HCT116 (cell line): ENCODE measurements around the gene CD83. TPM values are rescaled to one million over a fixed set of nuclear protein-coding genes. Genes with fewer than 3 reads are reported as not detected.

Source experiments
- ATAC-seq: fragments of 200-7000 bp; cut with Tn5 transposase; 2 replicates; pipeline ENCODE4 v1.9.1; 2020; ENCODE audit warnings: mild to moderate bottlenecking, moderate library complexity
- BruUV-seq: library from RNA; stranded (reverse); fragments of 400-500 nt; replicated peaks from 2 replicates; lab custom pipeline; 2021; lab: Mats Ljungman, UMichigan
- CTCF ChIA-PET: fragments of 300-600 bp; sonication (Branson Sonifier 250); formaldehyde crosslinking; loops from one replicate; lab custom pipeline; 2021; ENCODE audit warnings: antibody characterized with exemption; lab: Charles Lee
- POLR2A ChIA-PET: fragments of 300-600, 350-600 bp; sonication (Branson Sonifier 250); formaldehyde crosslinking; loops from one replicate; lab custom pipeline; 2021; ENCODE audit warnings: antibody characterized with exemption; lab: Charles Lee
- RAD21 ChIA-PET, 2 experiments: fragments of 300-600 bp; sonication (Branson Sonifier 250); formaldehyde crosslinking; loops; one replicate each; lab custom pipeline; 2023; ENCODE audit warnings: low total read pairs in 2 of 2; ENCODE audit not compliant: uncharacterized antibody in 2 of 2, unreplicated experiment in 2 of 2, low non-redundant PET in 1 of 2; lab: Charles Lee
- DNase-seq: peaks from one replicate; pipeline ENCODE4 v3.0.0-alpha.2; 2010; ENCODE audit warnings: low read depth, low spot score
- H2AFZ ChIP-seq: fragments of 200-600 bp; shearing (Covaris generic), sonication (generic); 2 replicates; pipeline ENCODE4 v1.6.1; 2017; ENCODE audit warnings: low read depth, mixed run types, mixed read lengths, antibody characterized with exemption, low read length; ENCODE audit not compliant: poor library complexity, severe bottlenecking
- H3K27ac ChIP-seq: 2 replicates; pipeline ENCODE4 v1.5.1; 2012; ENCODE audit warnings: low read depth, low read length
- H3K27me3 ChIP-seq: fragments of 200-600 bp; sonication (generic); 2 replicates; pipeline ENCODE4 v1.6.1; 2016; ENCODE audit warnings: mixed run types, low read length, mixed read lengths; ENCODE audit not compliant: insufficient read depth
- H3K36me3 ChIP-seq, 2 experiments: fragments of 200-500 bp in 1 of 2; fragments of 200-600 bp in 1 of 2; sonication (Bioruptor generic) in 1 of 2; sonication (generic) in 1 of 2; 2 replicates each; pipeline versions ENCODE4 v1.5.1 to v1.6.1; 2014 to 2016; ENCODE audit warnings: low read length in 2 of 2, inconsistent platforms in 1 of 2, mixed read lengths in 1 of 2, mixed run types in 1 of 2; ENCODE audit not compliant: insufficient read depth in 2 of 2, control insufficient read depth in 1 of 2
- H3K4me1 ChIP-seq, 2 experiments: fragments of 200-600 bp in 1 of 2; sonication (generic) in 1 of 2; 2 replicates each; pipeline versions ENCODE4 v1.5.1 to v1.6.1; 2012 to 2017; ENCODE audit warnings: low read length in 2 of 2, inconsistent platforms in 1 of 2, mild to moderate bottlenecking in 1 of 2, mixed read lengths in 1 of 2, mixed run types in 1 of 2, moderate library complexity in 1 of 2; ENCODE audit not compliant: insufficient read depth in 2 of 2, control insufficient read depth in 1 of 2
- H3K4me2 ChIP-seq: fragments of 200-600 bp; sonication (generic); 2 replicates; pipeline ENCODE4 v1.6.1; 2017; ENCODE audit warnings: mixed run types, low read length, mixed read lengths
- H3K4me3 ChIP-seq, 2 experiments: fragments of 200-600 bp in 1 of 2; sonication (generic) in 1 of 2; replicated peaks in 1 of 2; 2 replicates each; pipeline ENCODE4 v1.5.1; 2011 to 2016; ENCODE audit warnings: low read length in 2 of 2, control low read depth in 1 of 2, low read depth in 1 of 2, mild to moderate bottlenecking in 1 of 2, mixed read lengths in 1 of 2, mixed run types in 1 of 2
- H3K79me2 ChIP-seq: fragments of 200-600 bp; sonication (generic); 2 replicates; pipeline ENCODE4 v1.6.1; 2017; ENCODE audit warnings: mild to moderate bottlenecking, mixed run types, low read length, moderate library complexity, mixed read lengths; ENCODE audit not compliant: insufficient read depth
- H3K9ac ChIP-seq: fragments of 200-600 bp; sonication (generic); 2 replicates; pipeline ENCODE4 v1.6.1; 2016; ENCODE audit warnings: low read length, mixed read lengths
- H3K9me2 ChIP-seq: fragments of 200-600 bp; sonication (generic), shearing (Covaris generic); 2 replicates; pipeline ENCODE4 v1.6.1; 2017; ENCODE audit warnings: mixed run types, mild to moderate bottlenecking, moderate library complexity; ENCODE audit not compliant: insufficient read depth
- H3K9me3 ChIP-seq, 2 experiments: fragments of 200-500 bp in 1 of 2; fragments of 200-600 bp in 1 of 2; sonication (Bioruptor generic) in 1 of 2; sonication (generic) in 1 of 2; 2 replicates each; pipeline ENCODE4 v1.6.1; 2014 to 2017; ENCODE audit warnings: low read length in 2 of 2, mixed read lengths in 2 of 2, inconsistent platforms in 1 of 2, low read depth in 1 of 2, mild to moderate bottlenecking in 1 of 2, mixed run types in 1 of 2, moderate library complexity in 1 of 2; ENCODE audit not compliant: control insufficient read depth in 1 of 2, insufficient read depth in 1 of 2
- H4K20me1 ChIP-seq: fragments of 200-600 bp; sonication (generic), shearing (Covaris generic); 2 replicates; pipeline ENCODE4 v1.6.1; 2017; ENCODE audit warnings: mixed run types, mild to moderate bottlenecking, moderate library complexity; ENCODE audit not compliant: insufficient read depth
- ATF3 ChIP-seq: IDR thresholded peaks from 2 replicates; pipeline ENCODE4 v1.6.1; 2012
- CEBPB ChIP-seq: IDR thresholded peaks from 2 replicates; pipeline ENCODE4 v1.6.1; 2012; ENCODE audit warnings: low read depth
- CTCF ChIP-seq, 3 experiments: fragments of 200-600 bp in 1 of 3; sonication (generic) in 1 of 3; IDR thresholded peaks in 2 of 3; conservative IDR thresholded peaks in 1 of 3; 2 replicates each; pipeline ENCODE4 v1.5.1; 2012 to 2017; ENCODE audit warnings: low read depth in 2 of 3, low read length in 2 of 3, antibody characterized with exemption in 1 of 3, borderline replicate concordance in 1 of 3, control low read depth in 1 of 3, mild to moderate bottlenecking in 1 of 3, mixed read lengths in 1 of 3, mixed run types in 1 of 3, moderate library complexity in 1 of 3; ENCODE audit not compliant: insufficient read depth in 1 of 3
- EGR1 ChIP-seq: IDR thresholded peaks from 2 replicates; pipeline ENCODE4 v1.6.1; 2012; ENCODE audit warnings: low read depth
- EZH2 ChIP-seq: fragments of 200-600 bp; sonication (generic); IDR thresholded peaks from 2 replicates; pipeline ENCODE4 v1.6.1; 2017; ENCODE audit warnings: antibody characterized with exemption, mixed run types
- EZH2phosphoT487 ChIP-seq: fragments of 200-600 bp; IDR thresholded peaks from 2 replicates; pipeline ENCODE4 v1.6.1; 2018; ENCODE audit warnings: antibody characterized with exemption, borderline replicate concordance
- MAX ChIP-seq: IDR thresholded peaks from 2 replicates; pipeline ENCODE4 v1.6.1; 2012
- POLR2A ChIP-seq: IDR thresholded peaks from 2 replicates; pipeline ENCODE4 v1.7.0; 2011; ENCODE audit warnings: borderline replicate concordance; ENCODE audit not compliant: insufficient read depth, insufficient read length; ENCODE audit errors: extremely low read depth
- POLR2AphosphoS5 ChIP-seq: IDR thresholded peaks from 2 replicates; pipeline ENCODE4 v1.6.1; 2011; ENCODE audit warnings: mild to moderate bottlenecking, low read depth, low read length, moderate library complexity
- SP1 ChIP-seq: IDR thresholded peaks from 2 replicates; pipeline ENCODE4 v1.6.1; 2012; ENCODE audit warnings: low read depth
- YY1 ChIP-seq: IDR thresholded peaks from 2 replicates; pipeline ENCODE4 v1.6.1; 2011; ENCODE audit warnings: low read length, low read depth, moderate library complexity, mild to moderate bottlenecking; ENCODE audit not compliant: insufficient replicate concordance; ENCODE audit errors: extremely low read depth
- ZBTB33 ChIP-seq: IDR thresholded peaks from 2 replicates; pipeline ENCODE4 v1.6.1; 2011; ENCODE audit warnings: mild to moderate bottlenecking, low read length, moderate library complexity; ENCODE audit not compliant: insufficient replicate concordance; ENCODE audit errors: extremely low read depth
- intact Hi-C: fragments of 100-400 bp; cut with micrococcal nuclease; formaldehyde crosslinking; loops from 2 replicates; pipeline ENCODE4 v1.10.0; 2022
- total RNA-seq: library from RNA; stranded (reverse); gene quantifications from one replicate; pipeline ENCODE4 v1.2.1, GENCODE V29; 2021; ENCODE audit not compliant: unreplicated experiment

Gene CD83
- total RNA-seq, 1 experiment from 2014 or later = 6.0 TPM

- TF ChIP-seq ZBTB33 = no peak
Measured at GRCh38 chr6:14113976-14114375, 3.6 kb upstream of the CD83 start (continued).

GRCh38 chr6:14118091-14118439 is 493 bp downstream of the CD83 start:
- Histone ChIP-seq H3K36me3 (no peaks in the 10 kb centered on the region), H3K9ac (peak overlapping the region; percentile 61), H3K79me2 (no peaks in the 10 kb centered on the region), H3K4me3 (peak overlapping the region; percentile 62 to 68), H3K27me3 (no peaks in the 10 kb centered on the region), H3K27ac (no peak overlapping the region; the same call in 1 of the 2 replicates), H3K9me2 (no peaks in the 10 kb centered on the region), H3K4me1 (peaks cover 5 to 19% of the 10 kb centered on the region in 2 experiments; a peak in 3 of 4 replicates), H4K20me1 (no peaks in the 10 kb centered on the region), H3K9me3 (no peaks in the 10 kb centered on the region), H3K4me2 (peak overlapping the region; percentile 96), H2AFZ (no peak overlapping the region)
- TF ChIP-seq ZBTB33 (no peak), YY1 (no peak), CTCF (IDR thresholded peaks at IDR 0.05 in 2 of 3, conservative IDR thresholded peaks at IDR 0.05 in 1 of 3; ENCODE audit: borderline replicate concordance in 1 of 3, insufficient read depth in 1 of 3, low read depth in 2 of 3, low read length in 2 of 3) (no peak), POLR2AphosphoS5 (no peak), EZH2 (no peak), POLR2A (no peak), EGR1 (no peak), MAX (no peak), CEBPB (no peak), SP1 (no peak), ATF3 (no peak), EZH2phosphoT487 (no peak)
- CTCF ChIA-PET = no interaction called here
- RAD21 ChIA-PET = no interaction called here
- POLR2A ChIA-PET = no interaction called here
- ATAC-seq (peak; percentile 37), DNase-seq (no peak)
- intact Hi-C loops = no loop called here
- no TSS peak for BruUV-seq
